ENCODE measurements around the gene URAD. TPM values are rescaled to one million over a fixed set of nuclear protein-coding genes. Genes with fewer than 3 reads are reported as not detected.

URAD gene
- total RNA-seq, 4 donors from 2014 or later, result 1.7 TPM; not detected in 3

- no peak for TF ChIP-seq CTCF (IDR thresholded peaks at IDR 0.05; ENCODE audit: low read depth)
These were observed 3.4 kb upstream of the URAD start for GRCh38 chr13:27991881-27992280.

GRCh38 chr13:27985600-27985999 lies 2.9 kb downstream of the URAD start:
- no peak for TF ChIP-seq CTCF (IDR thresholded peaks at IDR 0.05; ENCODE audit: low read depth)

DNA sequence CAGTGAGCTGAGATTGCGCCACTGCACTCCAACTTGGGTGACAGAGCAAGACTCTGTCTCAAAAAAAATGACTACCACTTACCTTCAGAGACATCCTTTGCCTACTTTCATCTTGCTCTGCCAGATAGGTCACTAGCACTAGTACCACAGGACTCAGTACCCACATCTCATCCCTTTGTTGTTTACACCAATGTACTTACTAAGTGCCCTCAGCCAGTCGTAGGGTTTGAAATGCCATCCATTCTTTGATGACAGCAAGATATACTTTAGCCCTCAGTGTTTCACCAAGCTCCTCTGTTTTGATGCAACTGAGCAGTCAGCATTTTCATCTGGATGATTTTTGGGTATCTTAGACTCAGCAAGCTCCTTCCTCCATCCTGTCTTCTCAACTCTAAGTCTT lies 6.1 kb downstream of the URAD start:
- TF ChIP-seq CTCF (IDR thresholded peaks at IDR 0.05; ENCODE audit: low read depth), result no peak

DNA sequence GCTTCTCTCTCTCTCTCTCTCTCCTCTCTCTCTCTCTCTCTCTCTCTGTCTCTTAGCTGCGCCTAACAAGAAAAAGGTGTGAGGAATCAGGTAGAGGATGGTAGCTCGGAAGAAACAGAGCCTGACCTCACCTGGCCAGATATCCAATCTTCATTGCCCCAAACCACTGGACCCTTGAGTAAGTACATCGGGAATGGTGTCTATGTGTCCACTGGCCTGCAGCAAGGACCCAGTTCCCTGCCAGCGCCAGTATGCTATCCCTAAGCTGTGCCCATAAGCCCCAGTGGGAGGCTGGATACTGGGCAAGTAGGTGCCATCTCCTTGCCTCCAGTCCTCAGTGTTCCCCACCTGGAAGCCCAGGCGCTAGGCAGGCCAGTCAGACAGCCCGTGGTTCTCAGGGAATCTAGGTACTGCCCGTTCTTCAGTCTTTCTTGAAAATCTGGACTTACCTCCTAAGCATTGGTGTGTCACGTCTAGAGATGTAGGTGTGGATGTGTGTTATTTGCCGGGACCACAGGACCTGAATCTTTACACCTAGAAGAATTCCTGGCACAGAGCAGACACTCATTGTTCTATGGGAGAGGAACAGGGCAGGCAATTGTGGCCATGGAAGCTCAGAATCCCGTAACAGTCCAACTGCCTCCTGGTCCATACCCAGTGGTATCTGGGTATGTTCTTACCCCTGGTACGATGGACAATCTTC lies 7.3 kb downstream of the URAD start:
- TF ChIP-seq CTCF (IDR thresholded peaks at IDR 0.05; ENCODE audit: low read depth), result no peak

- TF ChIP-seq CTCF (IDR thresholded peaks at IDR 0.05; ENCODE audit: low read depth), result no peak
These were observed 8.1 kb downstream of the URAD start for GRCh38 chr13:27980280-27980998.

DNA sequence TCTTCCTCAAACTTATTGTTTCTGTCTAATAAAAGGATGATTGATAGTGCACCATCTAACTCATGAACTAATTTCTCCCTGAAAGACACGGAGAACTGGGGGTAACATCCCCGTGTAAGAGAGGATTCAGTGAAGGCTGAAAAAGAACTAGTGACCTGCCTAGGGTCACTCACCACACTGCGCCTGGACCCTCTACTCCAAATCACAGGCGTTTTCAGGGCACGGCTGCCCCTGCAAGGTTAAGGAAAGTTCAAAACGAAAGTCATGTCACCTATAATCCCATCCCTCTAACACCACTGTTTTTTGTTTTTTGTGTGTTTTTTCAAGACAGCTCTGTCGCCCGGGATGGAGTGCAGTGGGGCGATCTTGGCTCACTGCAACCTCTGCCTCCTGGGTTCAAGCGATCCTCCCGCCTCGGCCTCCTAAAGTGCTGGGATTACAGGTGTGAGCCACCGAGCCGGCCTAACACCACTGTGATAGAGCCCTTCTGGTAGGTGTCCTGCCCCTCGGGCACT lies 8.7 kb downstream of the URAD start:
- TF ChIP-seq CTCF (IDR thresholded peaks at IDR 0.05; ENCODE audit: low read depth), result no peak

GRCh38 chr13:27979001-27979643 lies 9.4 kb downstream of the URAD start:
- TF ChIP-seq CTCF (IDR thresholded peaks at IDR 0.05; ENCODE audit: low read depth), result no peak

All from subcutaneous adipose tissue (tissue), 4 donors.